AG09309 (cell line): ENCODE data around the gene LIPT2.

Experiments used
- DNase-seq: peaks from one replicate; pipeline ENCODE4 v3.0.0-alpha.2; 2010; ENCODE audit warnings: low read depth
- H3K4me3 ChIP-seq: 2 replicates; pipeline ENCODE4 v1.5.1; 2011; ENCODE audit warnings: mild to moderate bottlenecking, low read depth, low read length, moderate library complexity; ENCODE audit not compliant: control insufficient read depth
- TF ChIP-seq, protein P1 (sequence below): IDR thresholded peaks from 2 replicates; pipeline ENCODE4 v1.5.1; 2011; ENCODE audit warnings: mild to moderate bottlenecking, low read depth, low read length, inconsistent platforms; ENCODE audit not compliant: insufficient read depth, control insufficient read depth; ENCODE audit errors: missing control alignments

Gene LIPT2

DNA sequence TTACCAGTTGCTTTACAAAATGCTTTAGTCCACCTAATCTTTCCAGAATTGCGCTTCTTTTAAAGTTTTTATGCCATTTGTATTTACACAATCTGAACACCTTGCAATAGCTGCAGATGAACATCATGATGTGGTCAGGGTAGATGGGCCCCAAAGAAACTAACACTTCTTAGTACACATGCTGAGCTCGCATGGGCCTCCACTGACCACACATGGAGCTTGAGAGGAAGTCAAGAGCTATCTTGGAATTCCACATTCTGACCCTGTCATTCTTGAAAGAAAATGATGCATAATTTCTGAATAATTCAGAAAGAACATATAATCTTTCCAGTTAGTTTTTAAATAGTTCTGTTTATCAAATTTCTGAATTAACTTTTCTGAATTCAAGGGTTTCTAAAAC lies 7.7 kb downstream of the LIPT2 start:
- TF ChIP-seq, protein P1, sequence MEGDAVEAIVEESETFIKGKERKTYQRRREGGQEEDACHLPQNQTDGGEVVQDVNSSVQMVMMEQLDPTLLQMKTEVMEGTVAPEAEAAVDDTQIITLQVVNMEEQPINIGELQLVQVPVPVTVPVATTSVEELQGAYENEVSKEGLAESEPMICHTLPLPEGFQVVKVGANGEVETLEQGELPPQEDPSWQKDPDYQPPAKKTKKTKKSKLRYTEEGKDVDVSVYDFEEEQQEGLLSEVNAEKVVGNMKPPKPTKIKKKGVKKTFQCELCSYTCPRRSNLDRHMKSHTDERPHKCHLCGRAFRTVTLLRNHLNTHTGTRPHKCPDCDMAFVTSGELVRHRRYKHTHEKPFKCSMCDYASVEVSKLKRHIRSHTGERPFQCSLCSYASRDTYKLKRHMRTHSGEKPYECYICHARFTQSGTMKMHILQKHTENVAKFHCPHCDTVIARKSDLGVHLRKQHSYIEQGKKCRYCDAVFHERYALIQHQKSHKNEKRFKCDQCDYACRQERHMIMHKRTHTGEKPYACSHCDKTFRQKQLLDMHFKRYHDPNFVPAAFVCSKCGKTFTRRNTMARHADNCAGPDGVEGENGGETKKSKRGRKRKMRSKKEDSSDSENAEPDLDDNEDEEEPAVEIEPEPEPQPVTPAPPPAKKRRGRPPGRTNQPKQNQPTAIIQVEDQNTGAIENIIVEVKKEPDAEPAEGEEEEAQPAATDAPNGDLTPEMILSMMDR: no peak
- DNase-seq: no peak
- H3K4me3 ChIP-seq: no peak overlapping the region

- TF ChIP-seq, protein P1: no peak
- DNase-seq: no peak
- no peak overlapping the region for H3K4me3 ChIP-seq
These were observed 12.7 kb downstream of the LIPT2 start for GRCh38 chr11:74480688-74481417.

- TF ChIP-seq, protein P1: no peak
- no peak for DNase-seq
- no peak overlapping the region for H3K4me3 ChIP-seq
These were observed 13.8 kb downstream of the LIPT2 start for GRCh38 chr11:74479732-74480123.

DNA sequence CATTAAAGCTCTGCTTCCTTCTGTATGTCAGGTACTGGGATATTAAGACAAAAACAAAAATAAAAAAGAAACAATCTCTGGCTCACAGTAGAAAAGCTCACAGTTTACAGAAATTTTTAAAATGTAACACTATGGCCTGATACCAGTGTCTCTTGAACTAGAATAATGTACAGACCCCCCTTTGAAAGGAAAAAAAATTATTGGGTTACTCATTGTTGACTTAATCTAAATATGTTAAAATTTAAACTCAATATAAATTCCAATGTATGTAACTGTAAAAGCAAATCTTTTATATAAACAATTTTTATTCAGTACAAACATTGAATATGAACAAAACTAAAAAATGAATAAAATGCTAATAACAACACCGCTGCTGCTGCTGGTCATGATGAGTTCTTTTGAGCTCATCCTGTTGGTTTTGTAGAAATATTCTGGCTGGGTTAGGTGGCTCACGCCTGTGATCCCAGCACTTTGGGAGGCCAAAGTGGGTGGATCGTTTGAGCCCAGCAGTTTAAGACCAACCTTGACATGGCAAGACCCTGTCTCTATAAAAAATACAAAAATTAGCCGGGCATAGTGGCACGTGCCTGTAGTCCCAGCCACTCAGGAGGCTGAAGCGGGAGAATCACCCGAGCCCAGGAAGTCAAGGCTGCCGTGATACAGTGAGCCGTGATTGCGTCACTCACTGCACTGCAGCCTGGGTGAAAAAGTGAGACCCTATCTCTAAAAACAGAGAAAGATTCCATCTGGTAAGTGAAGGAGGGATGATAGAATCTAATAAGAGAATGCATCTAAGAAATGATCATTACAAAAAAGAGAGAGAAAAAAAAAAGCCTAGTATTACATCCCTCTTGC lies 14.4 kb downstream of the LIPT2 start:
- TF ChIP-seq, protein P1: no peak
- no peak overlapping the region for H3K4me3 ChIP-seq
- no peak for DNase-seq

DNA sequence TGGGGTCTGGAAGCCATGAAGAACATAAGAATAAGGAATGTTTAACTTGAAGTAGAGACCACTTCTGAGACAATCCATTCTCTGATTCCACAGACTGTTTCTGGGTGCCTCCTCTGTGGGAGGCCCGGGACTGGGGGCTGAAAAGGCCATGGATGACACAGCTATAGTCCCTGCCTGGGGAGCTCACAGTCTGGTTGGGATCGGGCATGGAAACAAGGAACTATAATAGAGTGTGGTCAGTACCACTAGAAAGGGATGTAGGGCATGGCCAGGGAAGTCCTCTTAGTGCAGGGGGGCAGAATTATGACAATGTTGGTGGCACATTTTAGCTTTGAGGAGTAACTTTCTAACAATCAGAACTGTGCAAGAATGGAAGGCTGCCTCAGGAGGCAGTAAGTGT lies 17.0 kb downstream of the LIPT2 start:
- no peak for DNase-seq
- H3K4me3 ChIP-seq: no peak overlapping the region
- TF ChIP-seq, protein P1: no peak

DNA sequence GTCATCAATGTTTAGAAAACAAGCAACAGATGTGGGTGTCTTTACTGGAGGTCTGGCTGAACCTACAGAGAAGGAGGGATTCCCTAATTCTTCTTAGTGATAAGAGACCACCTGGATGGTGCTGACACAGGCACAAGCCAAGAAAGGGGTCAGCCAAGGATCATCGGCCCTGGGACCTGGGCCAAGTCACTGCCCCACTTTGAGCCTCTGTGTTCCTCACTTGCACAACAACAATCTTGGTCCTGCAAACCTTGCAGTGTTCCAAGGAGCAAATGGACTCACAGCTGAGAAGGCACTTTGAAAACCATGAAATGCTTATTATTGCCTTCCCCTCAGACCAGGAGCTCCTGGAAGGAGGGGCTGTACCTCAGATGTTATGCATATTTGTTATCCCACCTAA lies 19.2 kb downstream of the LIPT2 start:
- no peak for DNase-seq
- TF ChIP-seq, protein P1: no peak
- H3K4me3 ChIP-seq: no peak overlapping the region
